Measurements from ENCODE around the gene IREB2.

DNA sequence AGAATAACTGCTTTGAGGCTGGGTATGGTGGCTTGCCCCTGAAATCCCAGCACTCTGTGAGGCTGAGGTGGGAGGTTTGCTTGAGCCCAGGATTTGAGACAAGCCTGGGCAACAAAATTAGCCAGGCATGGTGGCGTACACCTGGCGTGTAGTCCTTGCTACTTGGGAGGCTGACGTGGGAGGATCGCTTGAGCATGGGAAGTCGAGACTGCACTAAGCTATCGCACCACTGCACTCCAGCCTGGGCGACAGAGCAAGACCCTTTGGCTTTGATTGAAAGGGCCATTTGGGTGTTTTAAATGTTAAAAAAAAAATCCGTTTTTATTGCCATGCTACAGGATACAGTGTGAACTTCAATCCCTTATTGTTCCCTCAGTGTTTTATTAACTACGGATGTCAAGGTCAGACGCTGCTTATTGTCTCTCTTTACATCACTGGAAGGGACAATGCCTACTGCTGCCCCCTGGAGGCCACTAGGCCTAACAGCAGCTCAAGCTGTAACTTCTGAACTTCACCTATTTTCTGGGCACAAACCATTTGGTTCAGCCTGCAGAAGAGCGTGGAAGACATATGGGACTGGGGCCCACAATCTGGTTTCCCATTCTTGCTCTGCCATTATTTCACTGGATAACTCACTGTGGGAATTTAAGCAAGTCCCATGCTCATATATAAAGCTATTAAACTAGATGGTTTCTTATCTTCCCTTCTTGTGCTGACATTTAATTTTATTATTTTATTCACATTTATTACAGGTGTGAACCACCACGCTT is 15.3 kb upstream of the IREB2 start:
- TF ChIP-seq POLR2AphosphoS5 (IDR thresholded peaks at IDR 0.05; ENCODE audit: low read depth, low read length) (no peak), POLR2A (IDR thresholded peaks at IDR 0.05; ENCODE audit: low read depth, low read length) (no peak), TAF1 (IDR thresholded peaks at IDR 0.05; ENCODE audit: borderline replicate concordance, low read depth, low read length) (no peak)
